H1 (cell line): ENCODE data around the gene MAGEA6. TPM values are rescaled to one million over a fixed set of nuclear protein-coding genes. Genes with fewer than 3 reads are reported as not detected.
"Not testable (repeated sequence)": the region's sequence is repeated elsewhere in the genome, so short reads cannot be mapped to it uniquely, and the experiment has no call there.

Experiments
- CTCF ChIA-PET: fragments of 300-600 bp; sonication (Branson Sonifier 250); formaldehyde crosslinking; loops from one replicate; lab custom pipeline; 2021; ENCODE audit not compliant: partially characterized antibody; lab: Charles Lee
- POLR2A ChIA-PET: fragments of 300-600 bp; sonication (Branson Sonifier 250); formaldehyde crosslinking; loops from one replicate; lab custom pipeline; 2021; ENCODE audit warnings: inconsistent platforms; ENCODE audit not compliant: partially characterized antibody; lab: Charles Lee
- DNase-seq, 2 experiments: peaks; one replicate each; pipeline versions ENCODE4 v3.0.0 to v3.0.0-alpha.2; 2010 to 2022; ENCODE audit warnings: low spot score in 2 of 2, low read depth in 1 of 2, mixed read lengths in 1 of 2
- FAIRE-seq: peaks from 2 replicates; lab custom pipeline; 2011; peaks lifted over from hg19 to GRCh38; lab: Jason Lieb, UNC
- H2AFZ ChIP-seq: 2 replicates; pipeline ENCODE4 v1.8.1; 2012; ENCODE audit warnings: low read length, inconsistent platforms
- H2AK5ac ChIP-seq: 2 replicates; pipeline ENCODE4 v1.6.1; 2013; ENCODE audit warnings: low read depth, low read length
- H2BK120ac ChIP-seq: replicated peaks from 2 replicates; pipeline ENCODE3; 2013; ENCODE audit warnings: low read depth, low read length, inconsistent platforms
- H2BK12ac ChIP-seq: 2 replicates; pipeline ENCODE4 v1.6.1; 2013; ENCODE audit warnings: low read depth, low read length
- H2BK15ac ChIP-seq: 2 replicates; pipeline ENCODE4 v1.6.1; 2013; ENCODE audit warnings: low read length
- H2BK20ac ChIP-seq: 2 replicates; pipeline ENCODE4 v1.6.1; 2013; ENCODE audit warnings: low read length
- H2BK5ac ChIP-seq: 2 replicates; pipeline ENCODE4 v1.6.1; 2013; ENCODE audit warnings: low read depth, low read length
- H3K14ac ChIP-seq: 2 replicates; pipeline ENCODE4 v1.6.1; 2013; ENCODE audit warnings: inconsistent platforms; ENCODE audit not compliant: insufficient read length
- H3K18ac ChIP-seq: 2 replicates; pipeline ENCODE4 v1.6.1; 2013; ENCODE audit warnings: low read length; ENCODE audit errors: extremely low read depth
- H3K23ac ChIP-seq: 2 replicates; pipeline ENCODE4 v1.6.1; 2013; ENCODE audit warnings: inconsistent platforms; ENCODE audit not compliant: insufficient read length
- H3K23me2 ChIP-seq: 2 replicates; pipeline ENCODE4 v1.6.1; 2013; ENCODE audit warnings: low read depth, low read length
- H3K27ac ChIP-seq: 2 replicates; pipeline ENCODE4 v1.6.1; 2011; ENCODE audit warnings: low read depth, low read length, inconsistent platforms
- H3K27me3 ChIP-seq, 4 experiments: replicated peaks in 1 of 4; 1 replicate in 1 of 4; 2 replicates in 3 of 4; pipeline versions ENCODE4 v1.6.1 to v1.8.1; 2011 to 2013; ENCODE audit warnings: low read length in 3 of 4, mild to moderate bottlenecking in 3 of 4, inconsistent platforms in 2 of 4, mixed read lengths in 2 of 4, moderate library complexity in 1 of 4; ENCODE audit not compliant: control insufficient read depth in 3 of 4, insufficient read depth in 3 of 4; ENCODE audit errors: extremely low read depth in 1 of 4
- H3K36me3 ChIP-seq, 4 experiments: 2 replicates each; pipeline versions ENCODE4 v1.6.1 to v1.8.1; 2011 to 2013; ENCODE audit warnings: mild to moderate bottlenecking in 4 of 4, low read length in 3 of 4, moderate library complexity in 2 of 4, control low read depth in 1 of 4, inconsistent platforms in 1 of 4; ENCODE audit not compliant: insufficient read depth in 4 of 4, control insufficient read depth in 2 of 4
- H3K4ac ChIP-seq: replicated peaks from 2 replicates; pipeline ENCODE3; 2013; ENCODE audit warnings: low read length, low read depth, mixed read lengths, inconsistent platforms; ENCODE audit not compliant: insufficient read length
- H3K4me1 ChIP-seq, 4 experiments: replicated peaks in 1 of 4; 1 replicate in 1 of 4; 2 replicates in 3 of 4; pipeline versions ENCODE4 v1.6.1 to v1.8.1; 2011 to 2013; ENCODE audit warnings: low read length in 3 of 4, inconsistent platforms in 2 of 4, mixed read lengths in 1 of 4; ENCODE audit not compliant: insufficient read depth in 4 of 4, control insufficient read depth in 3 of 4
- H3K4me2 ChIP-seq, 2 experiments: 2 replicates each; pipeline versions ENCODE4 v1.6.1 to v1.8.1; 2011 to 2013; ENCODE audit warnings: low read depth in 2 of 2, low read length in 2 of 2, control low read depth in 1 of 2, inconsistent platforms in 1 of 2, mild to moderate bottlenecking in 1 of 2; ENCODE audit not compliant: insufficient read depth in 1 of 2
- H3K4me3 ChIP-seq, 4 experiments: fragments of 200-600, 300-600 bp in 1 of 4; sonication (generic), shearing (Covaris generic), sonication (Bioruptor Twin) in 1 of 4; 2 replicates each; pipeline versions ENCODE4 v1.5.1 to v1.8.1; 2011 to 2016; ENCODE audit warnings: low read length in 4 of 4, low read depth in 3 of 4, control low read depth in 2 of 4, inconsistent platforms in 2 of 4, mild to moderate bottlenecking in 2 of 4, mixed read lengths in 1 of 4, moderate library complexity in 1 of 4; ENCODE audit not compliant: insufficient read depth in 2 of 4; ENCODE audit errors: extremely low read depth in 1 of 4
- H3K56ac ChIP-seq: replicated peaks from 2 replicates; pipeline ENCODE3; 2013; ENCODE audit warnings: low read depth, mild to moderate bottlenecking, mixed read lengths, low read length, inconsistent platforms; ENCODE audit not compliant: insufficient read length
- H3K79me1 ChIP-seq: 2 replicates; pipeline ENCODE4 v1.6.1; 2013; ENCODE audit warnings: low read depth, low read length, control low read depth
- H3K79me2 ChIP-seq, 2 experiments: 2 replicates each; pipeline versions ENCODE4 v1.6.1 to v1.8.1; 2012 to 2013; ENCODE audit warnings: low read length in 2 of 2, mild to moderate bottlenecking in 2 of 2, inconsistent platforms in 1 of 2; ENCODE audit not compliant: insufficient read depth in 2 of 2, control insufficient read depth in 1 of 2
- H3K9ac ChIP-seq, 4 experiments: replicated peaks in 1 of 4; 1 replicate in 1 of 4; 2 replicates in 3 of 4; pipeline versions ENCODE4 v1.6.1 to v1.8.1; 2011 to 2013; ENCODE audit warnings: low read depth in 3 of 4, low read length in 3 of 4, control low read depth in 2 of 4, mild to moderate bottlenecking in 2 of 4, moderate library complexity in 2 of 4, inconsistent platforms in 1 of 4; ENCODE audit errors: extremely low read depth in 1 of 4
- H3K9me3 ChIP-seq, 2 experiments: 2 replicates each; pipeline versions ENCODE4 v1.6.1 to v1.8.1; 2012 to 2013; ENCODE audit warnings: mild to moderate bottlenecking in 2 of 2, moderate library complexity in 2 of 2, control low read depth in 1 of 2, inconsistent platforms in 1 of 2, low read depth in 1 of 2, low read length in 1 of 2, mixed read lengths in 1 of 2; ENCODE audit not compliant: insufficient read depth in 2 of 2
- H4K20me1 ChIP-seq, 2 experiments: replicated peaks in 1 of 2; 2 replicates each; pipeline versions ENCODE3 to v1.8.1; 2011 to 2013; ENCODE audit warnings: inconsistent platforms in 2 of 2, low read length in 2 of 2, mild to moderate bottlenecking in 1 of 2; ENCODE audit not compliant: insufficient read depth in 2 of 2, control insufficient read depth in 1 of 2
- H4K5ac ChIP-seq: 2 replicates; pipeline ENCODE4 v1.6.1; 2013; ENCODE audit warnings: low read length, low read depth, mixed read lengths, inconsistent platforms; ENCODE audit not compliant: insufficient read length
- H4K8ac ChIP-seq: 2 replicates; pipeline ENCODE4 v1.8.0; 2013; ENCODE audit warnings: mild to moderate bottlenecking, moderate library complexity, low read length, inconsistent platforms; ENCODE audit not compliant: insufficient read depth; ENCODE audit errors: extremely low read depth
- H4K91ac ChIP-seq: replicated peaks from 2 replicates; pipeline ENCODE3; 2013; ENCODE audit warnings: low read length, mixed read lengths, inconsistent platforms; ENCODE audit not compliant: insufficient read length
- WGBS, 2 experiments: shearing (Covaris generic) in 1 of 2; methylation state at CpG; one replicate each; pipeline versions ENCODE4 v1.1.6 to v1.1.7; 2013 to 2015; ENCODE audit warnings: low lambda C conversion rate in 2 of 2, mixed read lengths in 2 of 2, inconsistent platforms in 1 of 2, low coverage in 1 of 2, missing lambda C conversion rate in 1 of 2; ENCODE audit not compliant: insufficient replicate concordance in 2 of 2, insufficient coverage in 1 of 2, insufficient read length in 1 of 2; ENCODE audit errors: extremely low coverage in 1 of 2, missing lambda C conversion rate in 1 of 2; 5-methylcytosine and 5-hydroxymethylcytosine counted together
- long read RNA-seq, 2 experiments: library from RNA in 1 of 2; library from capped mRNA in 1 of 2; stranded (forward); transcript quantifications; one replicate each; pipeline ENCODE4 v2.0.0, GENCODE V29; 2021; ENCODE audit warnings: inconsistent platforms in 1 of 2
- polyA minus RNA-seq, 3 experiments: library from RNA; depleted of rRNA, polyadenylated mRNA; stranded (reverse); fragments of >200 nt; gene quantifications; 1 replicate in 2 of 3; 2 replicates in 1 of 3; pipeline ENCODE4 v1.2.3, GENCODE V29; 2011
- polyA plus RNA-seq, 7 experiments: library from polyadenylated mRNA; depleted of rRNA in 3 of 7; stranded (reverse) in 5 of 7; unstranded in 2 of 7; fragments of >200 nt in 5 of 7; fragments of 200-250 nt in 2 of 7; gene quantifications; 1 replicate in 5 of 7; 2 replicates in 1 of 7; 4 replicates in 1 of 7; pipeline versions ENCODE4 v1.2.1 to v1.2.3, GENCODE V29; 2011 to 2013; ENCODE audit warnings: missing spikeins in 2 of 7, mixed read lengths in 2 of 7
- total RNA-seq: library from RNA; stranded (reverse); fragmentation: NEBNext Ultra II Directional; extraction: Animal tissue kit (Norgen Biotek cat#: 25700); gene quantifications from 2 replicates; pipeline ENCODE4 v1.2.1, GENCODE V29; 2021

The MAGEA6 gene, protein sequence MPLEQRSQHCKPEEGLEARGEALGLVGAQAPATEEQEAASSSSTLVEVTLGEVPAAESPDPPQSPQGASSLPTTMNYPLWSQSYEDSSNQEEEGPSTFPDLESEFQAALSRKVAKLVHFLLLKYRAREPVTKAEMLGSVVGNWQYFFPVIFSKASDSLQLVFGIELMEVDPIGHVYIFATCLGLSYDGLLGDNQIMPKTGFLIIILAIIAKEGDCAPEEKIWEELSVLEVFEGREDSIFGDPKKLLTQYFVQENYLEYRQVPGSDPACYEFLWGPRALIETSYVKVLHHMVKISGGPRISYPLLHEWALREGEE
- not detected in 2 replicates for total RNA-seq
- 0.08 and 0.17 TPM in 2 replicates for polyA plus RNA-seq (2011; rRNA removed)
- polyA plus RNA-seq (2011; cell fraction: cytosol; rRNA removed): 0.13 TPM
- polyA plus RNA-seq (2011; cell fraction: nucleus; rRNA removed): 0.06 TPM
- not detected in 4 replicates for polyA plus RNA-seq (2012, experiment 1 of 2)
- polyA plus RNA-seq (2012, experiment 2 of 2): not detected
- polyA plus RNA-seq (2013, experiment 1 of 2): not detected
- not detected for polyA plus RNA-seq (2013, experiment 2 of 2)
- 0.27 TPM in 1 of 2 replicates, not detected in the other for polyA minus RNA-seq (2011; rRNA and poly(A)+ RNA removed)
- not detected for polyA minus RNA-seq (2011; cell fraction: cytosol; rRNA and poly(A)+ RNA removed)
- polyA minus RNA-seq (2011; cell fraction: nucleus; rRNA and poly(A)+ RNA removed): not detected
- long read RNA-seq, experiment 1: 0 reads
- long read RNA-seq, experiment 2: 0 reads

- POLR2A ChIA-PET, H3K27ac ChIP-seq, H4K5ac ChIP-seq, DNase-seq, H3K23me2 ChIP-seq, H2AFZ ChIP-seq, H3K4me3 ChIP-seq, H3K56ac ChIP-seq, H2AK5ac ChIP-seq, H3K36me3 ChIP-seq, H4K91ac ChIP-seq, H2BK5ac ChIP-seq, H3K4me1 ChIP-seq, H3K18ac ChIP-seq, FAIRE-seq, H2BK120ac ChIP-seq, H3K9me3 ChIP-seq, H4K8ac ChIP-seq, H2BK15ac ChIP-seq, H2BK20ac ChIP-seq, H3K79me2 ChIP-seq, H3K9ac ChIP-seq, H3K79me1 ChIP-seq, H3K14ac ChIP-seq, H3K4me2 ChIP-seq, H2BK12ac ChIP-seq, H3K23ac ChIP-seq, H4K20me1 ChIP-seq, CTCF ChIA-PET, H3K27me3 ChIP-seq, H3K4ac ChIP-seq: not testable (repeated sequence)
- no CpG with 5 or more reads among the region's 29 CpGs for WGBS, 2 experiments
Measured at GRCh38 chrX:152769549-152770289, at the start of gene MAGEA6. MAGEA6 (minus strand) TSS chrX:152769689; CDS start chrX:152767650, 2,039 bp downstream.
